Fibroblast of lung (primary cell): Measurements from ENCODE around the gene DHX16.

Experiments used
- EZH2 ChIP-seq: IDR thresholded peaks from 2 replicates; pipeline ENCODE4 v1.5.1; 2012; ENCODE audit warnings: low read length, control low read depth, mild to moderate bottlenecking; ENCODE audit errors: missing control alignments
- TF ChIP-seq, protein P1 (sequence below), 2 donors: IDR thresholded peaks in 1 of 2; conservative IDR thresholded peaks in 1 of 2; 1 replicate in 1 of 2; 2 replicates in 1 of 2; pipeline ENCODE4 v1.5.1; 2011 to 2012; ENCODE audit warnings: low read length in 2 of 2, control low read depth in 1 of 2, inconsistent platforms in 1 of 2, low read depth in 1 of 2, mild to moderate bottlenecking in 1 of 2

DNA sequence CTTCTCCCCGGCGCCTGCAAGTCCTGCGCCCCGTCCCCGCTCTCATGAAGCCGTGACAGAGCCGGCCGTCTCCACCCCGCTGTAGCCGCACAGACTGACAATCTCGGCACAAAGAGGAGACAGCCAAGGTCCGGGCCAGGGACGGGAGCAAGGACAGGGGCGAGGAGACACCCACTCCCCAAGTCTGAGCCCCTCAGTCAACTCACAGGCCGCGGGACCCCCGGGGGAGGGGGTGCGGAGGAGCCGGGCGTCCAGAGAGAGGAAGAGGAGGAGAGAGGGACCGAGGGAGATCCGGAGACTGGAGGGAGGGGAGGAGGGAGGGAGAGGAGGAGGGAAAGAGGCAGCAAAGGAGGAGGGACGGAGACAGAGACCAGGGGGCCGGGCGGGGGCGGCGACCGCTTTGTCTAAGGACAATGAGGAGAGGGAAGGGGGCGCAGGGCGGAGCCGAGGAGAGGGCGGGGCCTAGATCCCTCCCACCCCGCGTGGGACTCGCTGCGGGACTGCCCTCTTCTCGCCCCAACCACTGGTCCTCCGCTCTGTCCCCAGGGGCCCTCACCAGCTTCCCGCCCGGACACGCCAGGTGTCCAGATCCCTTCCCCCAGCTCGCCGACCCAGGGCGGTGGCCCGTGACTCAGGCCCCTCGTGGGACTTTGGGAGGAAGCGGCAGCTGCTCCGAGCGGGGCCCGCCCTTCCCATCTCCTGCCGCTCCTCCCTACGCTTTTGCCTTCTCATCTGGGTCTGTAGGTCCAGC lies 14.3 kb upstream of the DHX16 start:
- TF ChIP-seq EZH2, result no peak
- TF ChIP-seq, protein P1, sequence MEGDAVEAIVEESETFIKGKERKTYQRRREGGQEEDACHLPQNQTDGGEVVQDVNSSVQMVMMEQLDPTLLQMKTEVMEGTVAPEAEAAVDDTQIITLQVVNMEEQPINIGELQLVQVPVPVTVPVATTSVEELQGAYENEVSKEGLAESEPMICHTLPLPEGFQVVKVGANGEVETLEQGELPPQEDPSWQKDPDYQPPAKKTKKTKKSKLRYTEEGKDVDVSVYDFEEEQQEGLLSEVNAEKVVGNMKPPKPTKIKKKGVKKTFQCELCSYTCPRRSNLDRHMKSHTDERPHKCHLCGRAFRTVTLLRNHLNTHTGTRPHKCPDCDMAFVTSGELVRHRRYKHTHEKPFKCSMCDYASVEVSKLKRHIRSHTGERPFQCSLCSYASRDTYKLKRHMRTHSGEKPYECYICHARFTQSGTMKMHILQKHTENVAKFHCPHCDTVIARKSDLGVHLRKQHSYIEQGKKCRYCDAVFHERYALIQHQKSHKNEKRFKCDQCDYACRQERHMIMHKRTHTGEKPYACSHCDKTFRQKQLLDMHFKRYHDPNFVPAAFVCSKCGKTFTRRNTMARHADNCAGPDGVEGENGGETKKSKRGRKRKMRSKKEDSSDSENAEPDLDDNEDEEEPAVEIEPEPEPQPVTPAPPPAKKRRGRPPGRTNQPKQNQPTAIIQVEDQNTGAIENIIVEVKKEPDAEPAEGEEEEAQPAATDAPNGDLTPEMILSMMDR (conservative IDR thresholded peaks at IDR 0.05 in 1 of 2, IDR thresholded peaks at IDR 0.05 in 1 of 2; ENCODE audit: low read depth in 1 of 2, low read length in 2 of 2), result no peak
